Epithelial cell of proximal tubule (primary cell): ENCODE data around the gene KLHL6. TPM values are rescaled to one million over a fixed set of nuclear protein-coding genes. Genes with fewer than 3 reads are reported as not detected.

ENCODE experiments used
- DNase-seq: peaks from one replicate; pipeline ENCODE4 v3.0.0-alpha.2; 2011; ENCODE audit warnings: low read depth
- H3K4me3 ChIP-seq: 2 replicates; pipeline ENCODE4 v1.5.1; 2011; ENCODE audit warnings: low read depth, mild to moderate bottlenecking, low read length
- total RNA-seq: library from RNA; depleted of rRNA; stranded (reverse); fragments of >200 nt; gene quantifications from 2 replicates; pipeline ENCODE4 v1.2.3, GENCODE V29; 2015
- TF ChIP-seq, protein P1 (sequence below): conservative IDR thresholded peaks from 2 replicates; pipeline ENCODE4 v1.5.1; 2012; ENCODE audit warnings: low read depth, mild to moderate bottlenecking, low read length

The KLHL6 gene, protein sequence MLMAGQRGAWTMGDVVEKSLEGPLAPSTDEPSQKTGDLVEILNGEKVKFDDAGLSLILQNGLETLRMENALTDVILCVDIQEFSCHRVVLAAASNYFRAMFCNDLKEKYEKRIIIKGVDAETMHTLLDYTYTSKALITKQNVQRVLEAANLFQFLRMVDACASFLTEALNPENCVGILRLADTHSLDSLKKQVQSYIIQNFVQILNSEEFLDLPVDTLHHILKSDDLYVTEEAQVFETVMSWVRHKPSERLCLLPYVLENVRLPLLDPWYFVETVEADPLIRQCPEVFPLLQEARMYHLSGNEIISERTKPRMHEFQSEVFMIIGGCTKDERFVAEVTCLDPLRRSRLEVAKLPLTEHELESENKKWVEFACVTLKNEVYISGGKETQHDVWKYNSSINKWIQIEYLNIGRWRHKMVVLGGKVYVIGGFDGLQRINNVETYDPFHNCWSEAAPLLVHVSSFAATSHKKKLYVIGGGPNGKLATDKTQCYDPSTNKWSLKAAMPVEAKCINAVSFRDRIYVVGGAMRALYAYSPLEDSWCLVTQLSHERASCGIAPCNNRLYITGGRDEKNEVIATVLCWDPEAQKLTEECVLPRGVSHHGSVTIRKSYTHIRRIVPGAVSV
- total RNA-seq = not detected in 2 replicates

DNA sequence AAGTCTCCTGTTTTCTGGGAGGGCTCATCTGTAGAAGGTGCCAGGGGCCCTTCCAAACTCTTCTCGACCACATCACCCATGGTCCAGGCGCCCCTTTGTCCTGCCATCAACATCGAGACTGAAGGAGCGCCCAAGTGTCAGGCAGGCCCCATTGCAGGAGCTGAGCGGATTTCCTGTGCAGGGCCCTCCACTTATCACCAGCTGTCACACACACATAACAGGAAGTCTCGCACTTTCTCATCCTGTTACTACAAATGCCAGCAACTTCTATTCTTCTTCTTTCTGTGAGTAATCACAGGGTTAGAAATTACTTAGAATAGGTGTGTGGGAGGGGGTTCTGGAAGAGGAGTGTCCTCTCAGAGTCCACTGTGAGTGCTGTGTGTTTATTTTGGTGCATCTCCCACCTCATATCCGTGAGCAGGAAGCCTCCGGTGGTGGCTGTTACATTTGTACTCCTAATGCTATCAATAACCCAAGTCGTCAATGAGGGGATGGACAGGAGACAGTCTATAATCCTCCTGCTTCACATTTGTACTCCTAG lies at the start of gene KLHL6:
TSS of gene KLHL6 (minus strand) at position 166 of the 541 bp plus-strand sequence. CDS start at position 113, 53 bp downstream.
- DNase-seq = no peak
- TF ChIP-seq, protein P1, sequence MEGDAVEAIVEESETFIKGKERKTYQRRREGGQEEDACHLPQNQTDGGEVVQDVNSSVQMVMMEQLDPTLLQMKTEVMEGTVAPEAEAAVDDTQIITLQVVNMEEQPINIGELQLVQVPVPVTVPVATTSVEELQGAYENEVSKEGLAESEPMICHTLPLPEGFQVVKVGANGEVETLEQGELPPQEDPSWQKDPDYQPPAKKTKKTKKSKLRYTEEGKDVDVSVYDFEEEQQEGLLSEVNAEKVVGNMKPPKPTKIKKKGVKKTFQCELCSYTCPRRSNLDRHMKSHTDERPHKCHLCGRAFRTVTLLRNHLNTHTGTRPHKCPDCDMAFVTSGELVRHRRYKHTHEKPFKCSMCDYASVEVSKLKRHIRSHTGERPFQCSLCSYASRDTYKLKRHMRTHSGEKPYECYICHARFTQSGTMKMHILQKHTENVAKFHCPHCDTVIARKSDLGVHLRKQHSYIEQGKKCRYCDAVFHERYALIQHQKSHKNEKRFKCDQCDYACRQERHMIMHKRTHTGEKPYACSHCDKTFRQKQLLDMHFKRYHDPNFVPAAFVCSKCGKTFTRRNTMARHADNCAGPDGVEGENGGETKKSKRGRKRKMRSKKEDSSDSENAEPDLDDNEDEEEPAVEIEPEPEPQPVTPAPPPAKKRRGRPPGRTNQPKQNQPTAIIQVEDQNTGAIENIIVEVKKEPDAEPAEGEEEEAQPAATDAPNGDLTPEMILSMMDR = no peak
- H3K4me3 ChIP-seq = no peak within 1 kb of the TSS

DNA sequence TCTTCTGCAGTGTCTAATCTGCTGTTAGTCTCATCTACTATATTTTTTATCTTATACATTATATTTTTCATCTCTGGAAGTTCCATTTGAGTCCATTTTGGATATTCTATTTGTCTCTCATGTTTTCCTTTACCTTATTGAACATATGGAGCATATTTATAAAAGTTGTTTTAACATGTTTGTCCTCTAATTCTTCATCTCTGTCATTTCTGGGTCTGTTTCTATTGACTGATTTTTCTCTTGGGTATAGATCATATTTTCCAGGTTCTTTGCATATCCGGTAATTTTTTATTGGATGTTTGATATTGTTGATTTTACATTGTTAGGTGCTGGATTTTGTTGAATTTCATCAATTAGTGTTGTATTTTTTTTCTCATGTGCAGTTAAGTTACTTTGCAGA lies 42.5 kb upstream of the KLHL6 start:
- no peak overlapping the region for H3K4me3 ChIP-seq
- DNase-seq = no peak
- TF ChIP-seq, protein P1 = no peak

DNA sequence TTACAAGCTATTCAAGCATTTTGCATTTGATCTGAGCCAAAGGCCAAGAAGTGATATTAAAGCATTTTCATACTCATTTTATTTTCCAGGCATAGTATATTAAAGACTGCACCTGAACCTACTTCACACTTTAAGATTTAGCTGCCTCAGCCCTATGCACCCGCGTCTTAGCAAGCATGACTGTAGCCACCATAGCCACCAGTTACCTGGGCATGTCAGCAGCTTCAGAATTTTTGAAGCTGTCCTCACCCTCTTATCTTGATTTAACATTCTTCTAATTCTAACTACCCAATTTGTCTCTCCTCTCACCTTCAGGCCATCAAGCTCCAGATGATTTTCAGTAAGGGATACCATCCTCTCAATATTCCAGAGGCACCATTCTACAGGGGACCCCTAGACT lies 39.1 kb upstream of the KLHL6 start:
- no peak for DNase-seq
- no peak overlapping the region for H3K4me3 ChIP-seq
- TF ChIP-seq, protein P1 = no peak

DNA sequence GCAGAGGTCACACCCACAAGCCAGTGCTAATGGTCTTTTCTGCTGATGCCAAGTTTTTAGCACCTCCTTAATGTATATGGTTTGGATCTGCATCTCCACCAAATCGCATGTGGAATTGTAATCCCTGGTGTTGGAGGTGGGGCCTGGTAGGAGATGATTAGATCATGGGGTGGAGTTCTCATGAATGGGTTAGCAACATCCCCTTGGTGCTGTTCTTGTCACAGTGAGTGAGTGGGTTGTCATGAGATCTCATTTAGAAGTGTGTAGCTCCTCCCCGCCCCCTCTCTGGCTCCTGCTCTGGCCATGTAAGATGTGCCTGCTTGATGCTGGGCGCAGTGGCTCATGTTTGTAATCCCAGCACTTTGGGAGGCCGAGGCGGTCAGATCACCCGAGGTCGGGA lies 37.3 kb upstream of the KLHL6 start:
- no peak overlapping the region for H3K4me3 ChIP-seq
- DNase-seq = no peak
- TF ChIP-seq, protein P1 = no peak

DNA sequence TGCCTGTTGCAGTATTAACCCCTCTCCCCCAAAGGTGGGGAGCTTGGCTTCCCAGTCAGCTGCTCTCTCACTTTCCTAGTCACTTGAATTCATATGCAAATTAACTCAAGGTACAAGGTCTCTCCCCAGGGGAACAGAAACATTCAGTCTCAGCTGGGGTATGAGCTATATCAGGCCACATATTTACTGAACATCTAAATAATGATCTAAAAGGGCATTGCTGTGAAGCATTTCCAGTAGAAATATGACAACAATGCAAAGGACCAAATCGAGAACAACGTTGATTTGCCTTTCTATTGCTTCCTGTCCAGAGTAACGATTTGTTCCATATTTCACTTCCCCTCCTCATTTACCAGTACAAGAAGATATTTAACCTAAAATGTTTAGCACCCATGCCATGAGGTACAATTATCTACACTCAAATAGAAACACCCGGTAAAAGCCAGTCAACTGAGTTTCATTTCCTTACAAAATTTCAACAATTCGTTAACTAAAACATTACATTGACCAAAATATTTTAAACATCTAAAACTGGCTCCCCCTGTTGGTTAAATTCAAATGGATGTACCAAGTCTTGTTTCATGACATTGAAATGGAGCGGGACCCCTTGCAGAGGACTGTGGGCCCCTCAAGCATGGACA lies 36.5 kb upstream of the KLHL6 start:
- TF ChIP-seq, protein P1 = peak; percentile 37
- no peak for DNase-seq
- no peak overlapping the region for H3K4me3 ChIP-seq

DNA sequence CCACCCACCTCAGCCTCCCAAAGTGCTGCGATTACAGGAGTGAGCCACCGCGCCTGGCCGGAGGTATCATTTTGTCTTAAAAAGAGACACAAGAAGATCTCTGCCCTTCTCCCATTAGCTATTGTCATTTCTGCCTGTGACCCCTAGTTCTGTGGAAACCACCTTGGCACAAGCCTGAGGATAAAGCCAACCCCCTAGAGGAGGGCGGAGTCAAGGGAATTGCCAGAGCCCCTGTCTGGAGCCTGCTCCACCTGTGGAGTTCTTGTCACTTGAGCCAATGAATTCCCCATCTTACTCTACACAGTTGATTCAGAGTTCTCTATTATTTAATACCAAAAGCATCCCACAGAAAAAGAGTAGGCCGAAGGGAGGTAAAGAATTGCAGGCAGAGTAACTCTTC lies 34.9 kb upstream of the KLHL6 start:
- TF ChIP-seq, protein P1 = no peak
- DNase-seq = no peak

More for the DNA sequence above, 34.9 kb upstream of the KLHL6 start:
- no peak overlapping the region for H3K4me3 ChIP-seq
